Measurements from ENCODE around the gene MPL.

GRCh38 chr1:43331688-43332087 lies 5.9 kb upstream of the MPL start:
- TF ChIP-seq CTCF (conservative IDR thresholded peaks at IDR 0.05; ENCODE audit: low read depth, low read length) (no peak), EZH2 (IDR thresholded peaks at IDR 0.05; ENCODE audit: borderline replicate concordance, low read depth, low read length, poor library complexity, severe bottlenecking) (no peak)

Measured in A673 (cell line).